Ovary (tissue), 9 donors: Measurements from ENCODE around the gene HCAR2. TPM values are rescaled to one million over a fixed set of nuclear protein-coding genes. Genes with fewer than 3 reads are reported as not detected.

Source experiments
- DNase-seq, 5 donors: peaks; one replicate each; pipeline ENCODE4 v3.0.0-alpha.2; 2019 to 2020
- H3K27ac ChIP-seq, 2 donors: fragments of 200-600 bp; one replicate each; pipeline versions ENCODE4 v1.5.1 to v1.8.0; 2019 to 2022
- H3K27me3 ChIP-seq: fragments of 200-600 bp; one replicate; pipeline ENCODE4 v1.8.0; 2022
- H3K36me3 ChIP-seq: fragments of 200-600 bp; sonication (generic); one replicate; pipeline ENCODE4 v1.5.1; 2019
- H3K4me1 ChIP-seq: one replicate; pipeline ENCODE4 v1.8.1; 2013; ENCODE audit warnings: mild to moderate bottlenecking, moderate library complexity; ENCODE audit not compliant: insufficient read depth
- H3K4me3 ChIP-seq: fragments of 200-600 bp; sonication (generic); one replicate; pipeline ENCODE4 v1.5.1; 2017
- H3K9me3 ChIP-seq, 2 donors: fragments of 200-600 bp in 1 of 2; sonication (generic) in 1 of 2; one replicate each; pipeline versions ENCODE4 v1.5.1 to v1.8.1; 2013 to 2019; ENCODE audit warnings: mild to moderate bottlenecking in 1 of 2, moderate library complexity in 1 of 2
- CTCF ChIP-seq, 3 donors: fragments of 450-650 bp in 2 of 3; fragments of 200-600 bp in 1 of 3; IDR thresholded peaks; one replicate each; pipeline versions ENCODE4 v1.5.1 to v1.8.0; 2016 to 2022; ENCODE audit warnings: antibody characterized with exemption in 3 of 3, mild to moderate bottlenecking in 1 of 3
- EP300 ChIP-seq: sonication (generic); formaldehyde crosslinking; IDR thresholded peaks from one replicate; pipeline ENCODE4 v1.6.1; 2017; ENCODE audit warnings: antibody characterized with exemption
- POLR2A ChIP-seq: fragments of 450-650 bp; IDR thresholded peaks from one replicate; pipeline ENCODE4 v1.6.1; 2017; ENCODE audit warnings: antibody characterized with exemption, mild to moderate bottlenecking, moderate library complexity
- WGBS, 3 donors: extraction: QIAGEN DNeasy Blood & Tissue Kit in 1 of 3; methylation state at CpG; one replicate each; pipeline versions ENCODE4 v1.1.5 to v1.1.7; 2013 to 2017; 5-methylcytosine and 5-hydroxymethylcytosine counted together
- intact Hi-C, 4 donors: fragments of 100-400 bp; cut with DNase I; formaldehyde crosslinking; loops; one replicate each; pipeline versions ENCODE4 v1.11.0 to v1.15.1; 2022 to 2023
- polyA plus RNA-seq, 2 donors: library from polyadenylated mRNA; stranded (reverse); fragments of 200-250 nt in 1 of 2; fragments of 350-450 nt in 1 of 2; fragmentation: Illumina TruSeq in 1 of 2; extraction: RNeasy Lipid Tissue Mini Kit (QIAGEN cat#74804) in 1 of 2; gene quantifications; one replicate each; pipeline ENCODE4 v1.2.3, GENCODE V29; 2013 to 2014
- total RNA-seq, 7 donors: library from RNA; depleted of rRNA in 2 of 7; stranded (reverse); fragments of >200 nt in 2 of 7; fragmentation: NEBNext Ultra II Directional in 3 of 7; extraction: Animal tissue kit (Norgen Biotek cat#: 25700) in 3 of 7; gene quantifications; one replicate each; pipeline versions ENCODE4 v1.1.0 to v1.2.4, GENCODE V29; 2016 to 2023
- donor health status: DM: no; HTN: no; CAD: no; lungs with moderate emphysema.
- donor health status: DM: no; HTN: no; CAD: no.
- donor health status: Bipolar disorder and iron deficiency.
- donor health status: DM: yes; HTN: yes; CAD: no.
- donor health status: DM: no; HTN: no; CAD: no.
- donor health status: DM: yes; HTN: yes; CAD: no.

HCAR2 gene
- total and polyA plus RNA-seq, 9 donors, result 0.04 to 0.28 (median 0.19) TPM; not detected in 5

- Histone ChIP-seq H3K9me3 (no peaks in the 10 kb centered on the region), H3K27me3 (no peaks in the 10 kb centered on the region), H3K36me3 (no peaks in the 10 kb centered on the region), H3K4me1 (peaks cover 2% of the 10 kb centered on the region), H3K4me3 (no peak overlapping the region), H3K27ac (no peak overlapping the region)
- WGBS, 3 donors, result 72 to 82% (median 75%) methylated on average over 5 of the region's 5 CpGs
- TF ChIP-seq POLR2A, result no peak
- no peak for TF ChIP-seq EP300
- TF ChIP-seq CTCF (IDR thresholded peaks at IDR 0.05), result no peak
- intact Hi-C loops, result no loop called here
- no peak for DNase-seq
Observed at GRCh38 chr12:122726080-122726558, 23.0 kb upstream of the HCAR2 start.

- no peak for DNase-seq
- no peaks in the 10 kb centered on the region for H3K9me3 ChIP-seq
- no peaks in the 10 kb centered on the region for H3K27me3 ChIP-seq
- WGBS, 3 donors, result 88 to 91% (median 89%) methylated on average over 6 of the region's 6 CpGs
- H3K27ac ChIP-seq, result no peak overlapping the region
- intact Hi-C loops, result no loop called here
- no peak overlapping the region for H3K4me3 ChIP-seq
- TF ChIP-seq POLR2A, result no peak
- TF ChIP-seq CTCF (IDR thresholded peaks at IDR 0.05), result no peak
- no peak for TF ChIP-seq EP300
- peaks cover 2% of the 10 kb centered on the region for H3K4me1 ChIP-seq
- H3K36me3 ChIP-seq, result no peaks in the 10 kb centered on the region
Observed at GRCh38 chr12:122725452-122726079, 22.4 kb upstream of the HCAR2 start.

GRCh38 chr12:122724641-122725243 is 21.6 kb upstream of the HCAR2 start:
- DNase-seq, result no peak
- no peak overlapping the region for H3K27ac ChIP-seq
- TF ChIP-seq CTCF (IDR thresholded peaks at IDR 0.05) (no peak), POLR2A (no peak), EP300 (no peak)
- WGBS, 3 donors, result 92 to 96% (median 94%) methylated on average over 12 of the region's 12 CpGs
- H3K27me3 ChIP-seq, result no peaks in the 10 kb centered on the region
- H3K9me3 ChIP-seq, result no peaks in the 10 kb centered on the region
- H3K4me3 ChIP-seq, result no peak overlapping the region
- intact Hi-C loops, result no loop called here
- peaks cover 2% of the 10 kb centered on the region for H3K4me1 ChIP-seq
- no peaks in the 10 kb centered on the region for H3K36me3 ChIP-seq

- no peak overlapping the region for H3K27ac ChIP-seq
- H3K27me3 ChIP-seq, result no peaks in the 10 kb centered on the region
- no peaks in the 10 kb centered on the region for H3K9me3 ChIP-seq
- no peak overlapping the region for H3K4me3 ChIP-seq
- DNase-seq, result no peak
- intact Hi-C loops, result no loop called here
- TF ChIP-seq CTCF (IDR thresholded peaks at IDR 0.05) (no peak), POLR2A (no peak), EP300 (no peak)
- peaks cover 2% of the 10 kb centered on the region for H3K4me1 ChIP-seq
- 70 to 82% (median 81%) methylated on average over 1 of the region's 1 CpG for WGBS, 3 donors
- no peaks in the 10 kb centered on the region for H3K36me3 ChIP-seq
Observed at GRCh38 chr12:122722387-122722786, 19.2 kb upstream of the HCAR2 start.
